HFF-Myc (cell line): ENCODE results near the gene SH3D19.
"Not testable (repeated sequence)": the region's sequence is repeated elsewhere in the genome, so short reads cannot be mapped to it uniquely, and the experiment has no call there.

Experiments used
- DNase-seq: peaks from one replicate; pipeline ENCODE4 v3.0.0-alpha.2; 2011; ENCODE audit warnings: low read depth; ENCODE audit errors: extremely low read depth
- H3K4me3 ChIP-seq: replicated peaks from 2 replicates; pipeline ENCODE4 v1.5.1; 2011; ENCODE audit warnings: low read depth, mild to moderate bottlenecking, control low read depth, low read length
- CTCF ChIP-seq: IDR thresholded peaks from 2 replicates; pipeline ENCODE4 v1.5.1; 2012; ENCODE audit warnings: mild to moderate bottlenecking, low read depth, low read length, control low read depth; ENCODE audit errors: missing control alignments

The SH3D19 gene

GRCh38 chr4:151092488-151092887 lies 232.9 kb downstream of the SH3D19 start:
- DNase-seq = no peak
- no peak for TF ChIP-seq CTCF
- no peak overlapping the region for H3K4me3 ChIP-seq

GRCh38 chr4:151091047-151091446 lies 234.4 kb downstream of the SH3D19 start:
- no peak overlapping the region for H3K4me3 ChIP-seq
- DNase-seq = no peak
- TF ChIP-seq CTCF = no peak

GRCh38 chr4:151087467-151087866 lies 237.9 kb downstream of the SH3D19 start:
- no peak overlapping the region for H3K4me3 ChIP-seq
- no peak for TF ChIP-seq CTCF
- DNase-seq = no peak

- not testable (repeated sequence) for DNase-seq
Measured at GRCh38 chr4:151077978-151078377, 247.4 kb downstream of the SH3D19 start.

GRCh38 chr4:151074416-151074916 lies 250.9 kb downstream of the SH3D19 start:
- no peak for TF ChIP-seq CTCF
- no peak for DNase-seq
- no peak overlapping the region for H3K4me3 ChIP-seq

More at GRCh38 chr4:151077978-151078377, 247.4 kb downstream of the SH3D19 start:
- not testable (repeated sequence) for H3K4me3 ChIP-seq
